Measurements from ENCODE around the gene SH3BGRL. TPM values are rescaled to one million over a fixed set of nuclear protein-coding genes. Genes with fewer than 3 reads are reported as not detected.

SH3BGRL gene
- total RNA-seq: 100 to 1,000 TPM in 2 of 4 donors, 10 to 100 TPM in 2; 29.9 to 111 (median 73.9) TPM

DNA sequence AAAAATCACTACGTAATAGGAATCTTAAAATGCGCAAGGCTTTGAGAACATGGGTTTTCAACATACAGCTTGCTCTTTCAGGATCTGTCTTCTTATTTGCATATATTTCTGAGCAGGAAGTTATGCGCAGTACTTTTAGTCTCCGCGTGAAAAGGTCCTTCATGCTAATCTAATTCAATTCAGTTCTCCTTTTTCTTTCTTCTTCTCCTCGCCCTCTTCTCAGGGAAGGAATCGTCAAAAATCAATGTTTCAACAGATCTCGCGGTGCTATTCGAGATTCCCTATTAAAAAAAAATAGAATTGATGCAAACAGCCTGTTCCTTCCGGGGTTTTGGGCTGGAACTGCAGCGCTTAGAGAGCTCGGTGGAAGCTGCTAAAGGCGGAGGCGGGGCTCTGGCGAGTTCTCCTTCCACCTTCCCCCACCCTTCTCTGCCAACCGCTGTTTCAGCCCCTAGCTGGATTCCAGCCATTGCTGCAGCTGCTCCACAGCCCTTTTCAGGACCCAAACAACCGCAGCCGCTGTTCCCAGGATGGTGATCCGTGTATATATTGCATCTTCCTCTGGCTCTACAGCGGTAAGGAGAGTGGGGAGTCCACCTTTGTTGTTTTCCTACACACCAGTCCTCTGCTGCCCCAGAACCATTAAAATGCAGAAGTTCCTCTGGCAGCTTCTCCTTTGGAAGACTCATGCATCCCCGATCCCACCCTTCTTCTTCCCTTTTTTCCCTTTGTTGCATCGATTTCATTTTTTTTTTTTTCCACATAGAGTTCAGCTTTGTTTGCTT lies at the start of gene SH3BGRL, which contains the start of gene HMGN5:
SH3BGRL (plus strand) TSS at position 432 of the 785 bp plus-strand sequence; CDS start at position 531, 99 bp downstream.
HMGN5 (minus strand) TSS at position 243 of the 785 bp plus-strand sequence. CDS start 80,364 bp downstream, outside the sequence.
- H3K27ac ChIP-seq: peak within 1 kb of the TSS; percentile 73 to 86 (median 82)
- DNase-seq: peak; percentile 8
- no peaks in the 10 kb centered on the region for H3K36me3 ChIP-seq
- H3K27me3 ChIP-seq: no peaks in the 10 kb centered on the region
- H3K4me3 ChIP-seq: peak within 1 kb of the TSS; percentile 41 to 69 (median 56)
- intact Hi-C loops (cut with DNase I): no loop called here
- TF ChIP-seq, protein P1, sequence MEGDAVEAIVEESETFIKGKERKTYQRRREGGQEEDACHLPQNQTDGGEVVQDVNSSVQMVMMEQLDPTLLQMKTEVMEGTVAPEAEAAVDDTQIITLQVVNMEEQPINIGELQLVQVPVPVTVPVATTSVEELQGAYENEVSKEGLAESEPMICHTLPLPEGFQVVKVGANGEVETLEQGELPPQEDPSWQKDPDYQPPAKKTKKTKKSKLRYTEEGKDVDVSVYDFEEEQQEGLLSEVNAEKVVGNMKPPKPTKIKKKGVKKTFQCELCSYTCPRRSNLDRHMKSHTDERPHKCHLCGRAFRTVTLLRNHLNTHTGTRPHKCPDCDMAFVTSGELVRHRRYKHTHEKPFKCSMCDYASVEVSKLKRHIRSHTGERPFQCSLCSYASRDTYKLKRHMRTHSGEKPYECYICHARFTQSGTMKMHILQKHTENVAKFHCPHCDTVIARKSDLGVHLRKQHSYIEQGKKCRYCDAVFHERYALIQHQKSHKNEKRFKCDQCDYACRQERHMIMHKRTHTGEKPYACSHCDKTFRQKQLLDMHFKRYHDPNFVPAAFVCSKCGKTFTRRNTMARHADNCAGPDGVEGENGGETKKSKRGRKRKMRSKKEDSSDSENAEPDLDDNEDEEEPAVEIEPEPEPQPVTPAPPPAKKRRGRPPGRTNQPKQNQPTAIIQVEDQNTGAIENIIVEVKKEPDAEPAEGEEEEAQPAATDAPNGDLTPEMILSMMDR (IDR thresholded peaks at IDR 0.05): no peak
- TF ChIP-seq POLR2A (IDR thresholded peaks at IDR 0.05): peak in 1 of 4 donors; percentile 26
- peaks cover 0 to 18% (median 0%) of the 10 kb centered on the region in 3 donors for H3K4me1 ChIP-seq
- WGBS, 2 donors: 0 to 27% methylated on average over 10 to 23 of the region's 23 CpGs
- no peaks in the 10 kb centered on the region for H3K9me3 ChIP-seq

DNA sequence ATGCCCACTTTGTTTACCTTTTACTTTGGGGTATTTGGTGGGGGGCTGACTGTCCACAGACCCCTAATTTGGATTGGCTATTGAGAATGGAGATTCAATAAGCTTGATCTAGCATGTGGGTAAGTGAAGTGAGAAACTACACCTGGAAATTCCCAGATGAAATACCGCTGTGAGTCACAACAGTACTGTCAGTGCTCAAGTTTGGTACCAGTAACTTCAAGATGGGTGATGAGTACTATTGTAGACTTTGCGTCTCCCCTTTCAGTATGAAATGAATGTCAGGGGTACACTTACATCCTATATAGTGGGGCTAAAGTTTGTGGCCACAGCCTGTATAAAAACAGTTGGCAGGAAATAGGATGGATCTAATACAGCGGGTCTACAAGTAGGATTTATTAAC lies 33.5 kb upstream of the SH3BGRL start:
- Histone ChIP-seq H3K36me3 (no peaks in the 10 kb centered on the region), H3K4me1 (no peaks in the 10 kb centered on the region), H3K4me3 (no peak overlapping the region), H3K9me3 (no peaks in the 10 kb centered on the region), H3K27ac (no peak overlapping the region), H3K27me3 (no peaks in the 10 kb centered on the region)
- WGBS, 2 donors: 70 to 85% methylated on average over 3 of the region's 3 CpGs
- TF ChIP-seq, protein P1 (IDR thresholded peaks at IDR 0.05): no peak
- no peak for TF ChIP-seq POLR2A (IDR thresholded peaks at IDR 0.05)
- intact Hi-C loops (cut with DNase I): no loop called here
- no peak for DNase-seq

DNA sequence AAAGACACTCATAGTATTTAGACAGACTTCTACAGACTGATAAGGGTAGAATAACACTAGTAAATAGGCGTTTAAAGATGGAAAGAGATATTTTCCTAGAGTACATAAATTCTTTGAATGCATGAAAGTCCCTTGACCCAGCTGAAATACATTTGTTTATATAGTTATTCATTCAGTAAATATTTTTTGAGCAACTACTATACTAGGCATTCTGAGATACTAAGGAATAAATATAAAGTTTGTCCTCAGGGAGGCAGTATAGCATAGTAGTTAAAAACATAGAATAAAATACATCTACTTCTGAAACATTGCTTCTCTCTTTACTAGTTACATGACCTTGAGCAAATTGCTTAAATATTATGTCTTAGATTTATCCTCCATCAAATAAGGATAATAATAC lies 27.6 kb upstream of the SH3BGRL start:
- Histone ChIP-seq H3K27me3 (no peaks in the 10 kb centered on the region), H3K27ac (no peak overlapping the region), H3K9me3 (no peaks in the 10 kb centered on the region), H3K4me1 (no peaks in the 10 kb centered on the region), H3K4me3 (no peak overlapping the region), H3K36me3 (no peaks in the 10 kb centered on the region)
- DNase-seq: no peak
- TF ChIP-seq, protein P1 (IDR thresholded peaks at IDR 0.05): peak in 2 of 6 experiments; percentile 34 to 43
- no peak for TF ChIP-seq POLR2A (IDR thresholded peaks at IDR 0.05)
- 26 to 42% methylated on average over 1 of the region's 1 CpG for WGBS, 2 donors
- intact Hi-C loops (cut with DNase I): loop anchor here (10.0 kb wide), 1 partner anchor 201 kb away; no protein-coding TSS in a partner anchor

DNA sequence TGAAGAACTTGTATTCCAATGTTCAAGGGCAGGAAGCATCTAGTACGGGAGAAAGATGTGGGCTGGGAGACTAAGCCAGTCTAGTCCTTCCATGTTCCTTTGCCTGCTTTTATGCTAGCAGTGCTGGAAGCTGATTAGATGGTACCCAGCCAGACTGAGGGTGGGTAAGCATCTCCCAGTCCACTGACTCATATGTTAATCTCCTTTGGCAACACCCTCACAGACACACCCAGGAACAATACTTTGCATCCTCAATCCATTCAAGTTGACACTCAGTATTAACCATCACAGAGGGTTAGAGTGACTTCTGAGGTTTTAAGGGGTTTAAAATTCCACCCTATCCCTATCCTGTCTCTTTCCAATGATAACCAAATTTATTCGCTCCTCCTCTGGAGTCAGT lies 6.6 kb upstream of the SH3BGRL start:
- H3K27me3 ChIP-seq: no peaks in the 10 kb centered on the region
- no peak overlapping the region for H3K27ac ChIP-seq
- H3K9me3 ChIP-seq: no peaks in the 10 kb centered on the region
- no peaks in the 10 kb centered on the region for H3K4me1 ChIP-seq
- DNase-seq: no peak
- intact Hi-C loops (cut with DNase I): no loop called here
- 75 to 100% methylated on average over 1 to 2 of the region's 2 CpGs for WGBS, 2 donors
- H3K36me3 ChIP-seq: no peaks in the 10 kb centered on the region
- H3K4me3 ChIP-seq: no peak overlapping the region
- no peak for TF ChIP-seq POLR2A (IDR thresholded peaks at IDR 0.05)
- TF ChIP-seq, protein P1 (IDR thresholded peaks at IDR 0.05): no peak

DNA sequence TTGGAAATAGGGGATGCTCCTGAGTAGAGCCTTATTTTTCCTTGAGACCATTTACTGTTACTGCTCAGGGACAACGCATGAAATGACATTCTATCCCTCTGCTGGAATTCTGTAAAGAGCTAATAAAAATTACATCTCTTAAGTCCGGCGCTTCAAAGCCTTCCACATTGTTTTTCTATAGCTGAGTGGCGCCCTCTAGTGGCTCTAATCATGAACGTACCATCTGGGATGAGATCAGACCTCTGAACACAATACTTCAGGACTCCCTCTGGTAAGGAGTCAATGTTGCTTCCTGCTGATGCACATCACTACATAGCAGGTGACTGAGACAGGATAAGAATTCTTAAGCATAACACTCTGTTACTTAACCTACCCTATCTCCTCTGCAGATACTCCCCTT lies 6.2 kb upstream of the SH3BGRL start:
- H3K27ac ChIP-seq: no peak overlapping the region
- no peaks in the 10 kb centered on the region for H3K36me3 ChIP-seq
- no peaks in the 10 kb centered on the region for H3K27me3 ChIP-seq
- intact Hi-C loops (cut with DNase I): no loop called here
- H3K9me3 ChIP-seq: no peaks in the 10 kb centered on the region
- DNase-seq: no peak
- TF ChIP-seq, protein P1 (IDR thresholded peaks at IDR 0.05): peak in 5 of 6 experiments; percentile 28 to 55 (median 49)
- no peak for TF ChIP-seq POLR2A (IDR thresholded peaks at IDR 0.05)
- H3K4me1 ChIP-seq: no peaks in the 10 kb centered on the region
- 13 to 15% methylated on average over 4 to 5 of the region's 5 CpGs for WGBS, 2 donors
- no peak overlapping the region for H3K4me3 ChIP-seq
